Activated T-cell treated with anti-CD3 and anti-CD28 coated beads, Interleukin-2, amount 50 U/mL, for 72 hours (primary cell): ENCODE data around the gene ETS1. TPM values are rescaled to one million over a fixed set of nuclear protein-coding genes. Genes with fewer than 3 reads are reported as not detected.

Experiments used
- ATAC-seq, 2 donors: fragments of 150-1000 bp; cut with Tn5 transposase; replicated peaks in 1 of 2; 2 replicates each; pipeline ENCODE4 v1.10.0; 2021; ENCODE audit warnings: moderate library complexity in 2 of 2, mild to moderate bottlenecking in 1 of 2
- DNase-seq, 2 donors: peaks; one replicate each; pipeline ENCODE4 v3.0.0; 2021 to 2022; ENCODE audit warnings: mixed read lengths in 1 of 2
- H3K27ac Mint-ChIP-seq: one replicate; pipeline ENCODE4 v1.8.0; 2022; ENCODE audit warnings: mild to moderate bottlenecking, moderate library complexity, mixed read lengths
- H3K27me3 Mint-ChIP-seq: one replicate; pipeline ENCODE4 v1.8.0; 2022; ENCODE audit warnings: low read depth, mixed read lengths
- H3K36me3 Mint-ChIP-seq, 2 donors: one replicate each; pipeline ENCODE4 v1.8.0; 2022; ENCODE audit warnings: mixed read lengths in 2 of 2, mild to moderate bottlenecking in 1 of 2; ENCODE audit not compliant: insufficient read depth in 2 of 2
- H3K4me1 Mint-ChIP-seq: one replicate; pipeline ENCODE4 v1.8.0; 2022; ENCODE audit warnings: low read depth, mixed read lengths
- H3K4me3 Mint-ChIP-seq, 2 donors: one replicate each; pipeline ENCODE4 v1.8.0; 2022; ENCODE audit warnings: mild to moderate bottlenecking in 2 of 2, mixed read lengths in 2 of 2, moderate library complexity in 2 of 2
- H3K9me3 Mint-ChIP-seq, 2 donors: one replicate each; pipeline ENCODE4 v1.8.0; 2022; ENCODE audit warnings: mixed read lengths in 2 of 2
- total RNA-seq, 2 donors: library from RNA; stranded (reverse); gene quantifications; one replicate each; pipeline ENCODE4 v1.2.3, GENCODE V29; 2022

The ETS1 gene
- total RNA-seq, 2 donors from 2014 or later = 713 to 736 TPM

DNA sequence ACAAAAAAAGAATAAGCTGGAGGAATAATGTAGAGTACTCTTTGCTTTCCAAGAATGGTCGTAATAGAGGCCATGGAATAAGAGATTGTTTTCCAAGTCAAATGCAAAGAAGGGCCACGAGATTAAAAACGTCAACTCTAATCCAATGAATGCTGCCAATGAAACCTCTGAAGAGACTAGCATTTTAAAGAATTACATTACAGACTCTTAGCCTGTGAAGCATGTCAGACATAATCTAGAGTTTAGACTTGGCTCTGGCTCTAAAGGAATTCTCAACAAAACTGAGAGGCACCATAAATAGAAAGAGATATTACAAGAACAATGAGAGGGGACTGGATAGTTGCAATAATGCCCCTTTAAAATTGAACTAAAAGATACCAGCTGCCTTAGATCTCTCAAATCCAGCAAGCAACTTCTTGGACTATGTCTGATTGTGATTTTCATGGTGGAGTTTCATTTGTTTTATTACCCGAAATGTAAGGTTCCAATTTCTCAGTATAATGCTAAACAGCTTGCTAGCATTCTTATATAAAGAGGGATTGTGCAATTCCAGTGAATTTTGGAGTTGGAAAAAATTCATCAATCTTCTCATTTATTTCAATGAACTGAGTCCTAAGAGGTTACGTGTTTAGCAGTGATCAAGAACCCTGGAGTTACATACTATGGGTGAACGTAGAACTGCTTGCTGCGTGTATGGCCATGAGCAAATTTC lies 5.6 kb downstream of the ETS1 start:
- H3K27ac Mint-ChIP-seq = no peak overlapping the region

DNA sequence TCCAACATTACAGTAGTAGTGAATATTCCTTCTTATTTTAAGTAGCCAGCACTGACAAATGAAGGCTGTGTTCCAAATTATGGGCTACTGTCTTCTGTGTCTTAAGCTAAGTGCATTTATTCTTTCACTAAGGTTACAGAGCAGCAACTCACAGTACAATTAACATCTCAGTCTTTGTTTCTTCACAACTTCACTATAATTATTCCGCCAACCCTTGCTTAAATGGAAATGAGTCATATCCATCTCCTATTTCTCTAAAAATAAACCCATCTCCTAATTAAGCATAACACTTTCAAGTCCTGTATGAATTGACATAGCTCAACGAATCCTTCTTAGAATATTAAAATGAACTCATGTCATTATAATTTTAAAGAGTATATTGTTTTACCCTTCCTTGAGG lies 6.7 kb downstream of the ETS1 start:
- Mint-ChIP-seq H3K27ac (peak overlapping the region; percentile 96), H3K4me3 (peak overlapping the region; percentile 76 to 77)
- peak; percentile 49 to 61 for ATAC-seq

More for the DNA sequence above, 5.6 kb downstream of the ETS1 start:
- Mint-ChIP-seq H3K9me3 (no peaks in the 10 kb centered on the region), H3K4me1 (peaks cover 92% of the 10 kb centered on the region), H3K4me3 (no peak overlapping the region), H3K36me3 (no peaks in the 10 kb centered on the region), H3K27me3 (no peaks in the 10 kb centered on the region)
- ATAC-seq = no peak
- DNase-seq = no peak

DNA sequence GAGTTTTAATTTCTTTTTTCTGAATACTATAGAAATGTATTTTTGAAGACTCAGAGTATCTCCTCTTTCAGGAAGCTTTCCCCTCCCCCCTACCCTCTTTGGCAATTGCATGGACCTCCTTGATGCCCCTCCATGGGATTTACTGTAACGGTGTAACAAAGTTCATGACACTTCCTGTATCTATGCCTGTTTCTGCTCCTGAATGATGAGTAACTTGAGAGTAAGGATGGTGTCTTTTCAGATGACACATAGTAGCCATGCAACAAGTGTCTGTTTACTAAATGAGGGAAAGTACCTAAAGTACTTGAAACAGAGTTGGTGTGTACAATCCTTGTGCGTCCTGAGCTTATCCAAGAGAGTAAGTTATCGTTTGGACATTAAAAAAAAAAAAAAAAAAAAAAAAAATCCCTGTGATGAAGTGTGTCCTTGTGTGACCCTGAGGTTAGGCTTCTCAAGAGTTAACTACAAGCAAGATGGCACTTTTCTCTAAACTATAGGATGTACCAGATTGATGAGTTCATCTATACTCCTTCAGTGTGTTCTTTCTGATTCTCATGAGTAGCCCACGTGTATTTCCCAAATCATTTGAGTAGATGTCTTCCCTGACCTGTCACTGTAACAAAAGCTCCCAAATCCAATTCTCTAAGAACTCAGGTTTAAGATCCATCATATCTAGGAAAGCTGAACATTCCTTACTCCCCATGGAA lies 7.4 kb downstream of the ETS1 start:
- Mint-ChIP-seq H3K4me3 (peak overlapping the region; percentile 76 to 77), H3K9me3 (no peaks in the 10 kb centered on the region), H3K36me3 (no peaks in the 10 kb centered on the region), H3K4me1 (peaks cover 95% of the 10 kb centered on the region), H3K27me3 (no peaks in the 10 kb centered on the region), H3K27ac (peak overlapping the region; percentile 96)
- DNase-seq (peak in 1 of 2 donors; percentile 28), ATAC-seq (peak; percentile 93 to 94)

More for the DNA sequence above, 6.7 kb downstream of the ETS1 start:
- Mint-ChIP-seq H3K27me3 (no peaks in the 10 kb centered on the region), H3K36me3 (no peaks in the 10 kb centered on the region), H3K4me1 (peaks cover 95% of the 10 kb centered on the region), H3K9me3 (no peaks in the 10 kb centered on the region)
- no peak for DNase-seq

DNA sequence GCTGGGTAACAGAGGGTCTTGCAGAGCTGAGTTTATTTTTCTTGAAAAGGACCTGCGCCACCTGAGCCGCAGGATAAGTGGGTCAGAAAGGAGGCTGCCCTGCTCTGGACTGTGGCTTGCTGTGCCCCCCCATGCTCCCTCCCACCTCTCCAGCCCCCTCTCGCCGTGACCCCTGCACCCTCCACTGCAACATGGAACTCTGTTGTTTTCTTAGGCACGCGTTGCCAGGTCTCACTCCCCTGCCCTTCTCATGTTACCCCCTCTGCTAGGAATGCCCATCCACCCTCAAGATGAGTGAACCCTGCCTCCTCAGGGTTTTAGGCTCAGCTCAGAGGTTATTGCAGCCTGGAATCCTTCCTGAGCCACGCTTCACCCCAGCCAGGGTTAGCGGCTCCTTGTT lies 10.8 kb downstream of the ETS1 start:
- H3K4me3 Mint-ChIP-seq = no peak overlapping the region
- H3K9me3 Mint-ChIP-seq = no peaks in the 10 kb centered on the region
- H3K36me3 Mint-ChIP-seq = no peaks in the 10 kb centered on the region
- H3K4me1 Mint-ChIP-seq = peaks cover 72% of the 10 kb centered on the region
- ATAC-seq = no peak
- peaks cover 4% of the 10 kb centered on the region for H3K27me3 Mint-ChIP-seq
- no peak for DNase-seq
- no peak overlapping the region for H3K27ac Mint-ChIP-seq

DNA sequence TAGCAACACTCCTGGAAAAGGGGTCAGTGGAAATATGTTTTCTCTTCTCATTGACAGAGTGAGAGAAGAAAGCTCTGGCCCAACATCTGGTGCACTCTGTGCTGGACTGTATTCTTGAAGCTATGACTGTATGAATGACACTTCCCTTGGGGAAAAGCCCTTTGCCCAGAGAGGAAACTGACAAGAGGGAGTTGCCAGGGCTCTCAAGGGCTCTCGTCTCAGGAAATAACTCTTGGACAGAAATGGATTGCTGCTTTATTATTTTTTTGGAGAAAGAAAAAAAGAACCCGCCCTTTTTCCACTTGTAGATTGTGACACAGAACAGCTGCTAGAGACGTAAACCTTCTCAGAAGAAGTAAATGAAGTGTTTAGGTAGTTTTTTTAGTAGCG lies 11.4 kb downstream of the ETS1 start:
- no peak overlapping the region for H3K27ac Mint-ChIP-seq
- H3K4me3 Mint-ChIP-seq = no peak overlapping the region
- peaks cover 66% of the 10 kb centered on the region for H3K4me1 Mint-ChIP-seq
- peaks cover 4% of the 10 kb centered on the region for H3K27me3 Mint-ChIP-seq
- no peaks in the 10 kb centered on the region for H3K9me3 Mint-ChIP-seq
- ATAC-seq (no peak), DNase-seq (no peak)
- no peaks in the 10 kb centered on the region for H3K36me3 Mint-ChIP-seq

DNA sequence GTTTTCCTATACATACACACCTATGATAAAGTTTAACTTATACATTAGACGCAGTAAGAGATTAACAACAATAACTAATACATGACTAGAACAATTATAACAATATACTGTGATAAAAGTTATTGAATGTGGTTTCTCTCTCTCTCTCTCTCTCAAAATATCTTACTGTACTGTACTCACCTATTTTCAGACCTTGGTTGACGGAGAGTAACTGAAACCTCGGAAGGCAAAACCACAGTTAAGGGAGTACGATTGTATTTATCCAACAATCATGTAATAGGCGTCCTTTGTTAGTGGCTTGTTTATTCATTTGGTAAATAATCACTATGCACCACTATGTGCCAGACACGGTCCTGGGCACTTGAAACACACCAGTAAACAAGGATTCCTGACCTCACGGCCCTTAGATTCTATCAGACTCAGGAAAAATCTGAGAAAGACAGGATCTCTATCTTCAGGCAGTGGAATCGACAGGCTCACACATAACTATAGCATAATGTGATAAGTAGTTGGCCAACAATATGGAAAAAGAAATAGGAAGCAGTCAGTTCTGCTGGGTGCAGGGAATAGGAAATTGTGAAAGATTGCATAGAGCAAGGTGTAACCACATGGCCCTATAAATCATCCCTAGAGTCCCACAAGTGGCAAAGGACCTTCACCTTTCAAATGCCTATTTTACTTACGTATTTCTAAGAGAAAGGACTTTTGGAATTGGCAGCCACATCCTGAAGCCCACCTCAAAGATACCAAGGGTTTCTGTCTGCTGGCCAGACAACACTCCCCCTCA lies 12.0 kb downstream of the ETS1 start:
- ATAC-seq (no peak), DNase-seq (no peak)
- Mint-ChIP-seq H3K27ac (peak overlapping the region; percentile 2), H3K36me3 (no peaks in the 10 kb centered on the region), H3K4me3 (peak overlapping the region; percentile 14 to 20), H3K4me1 (peaks cover 60% of the 10 kb centered on the region), H3K9me3 (no peaks in the 10 kb centered on the region), H3K27me3 (peaks cover 4% of the 10 kb centered on the region)

DNA sequence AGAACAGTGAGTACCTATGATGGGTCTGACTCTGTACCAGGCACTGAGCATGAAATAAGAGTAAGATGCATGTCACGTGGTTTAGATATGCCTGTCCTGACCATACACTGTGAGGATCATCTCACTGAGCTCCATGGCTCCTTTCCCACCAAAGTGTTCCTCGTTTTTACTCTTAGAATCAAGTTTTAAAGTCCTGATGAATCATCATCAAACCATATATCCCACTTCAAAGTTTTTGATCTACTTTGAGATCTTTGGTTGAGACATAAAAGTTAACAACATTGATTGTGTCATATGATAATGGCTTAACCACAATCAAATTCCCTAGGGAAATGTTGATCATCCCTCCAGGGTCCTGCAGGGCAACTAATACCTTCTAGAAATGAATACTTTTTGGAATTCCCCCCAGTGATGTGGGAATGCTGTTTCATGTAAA lies 12.8 kb downstream of the ETS1 start:
- Mint-ChIP-seq H3K4me1 (peaks cover 55% of the 10 kb centered on the region), H3K27ac (peak overlapping the region; percentile 61), H3K27me3 (peaks cover 4% of the 10 kb centered on the region), H3K36me3 (no peaks in the 10 kb centered on the region), H3K9me3 (no peaks in the 10 kb centered on the region), H3K4me3 (peak overlapping the region; percentile 14 to 20)
- DNase-seq (no peak), ATAC-seq (peak; percentile 92 to 94)

DNA sequence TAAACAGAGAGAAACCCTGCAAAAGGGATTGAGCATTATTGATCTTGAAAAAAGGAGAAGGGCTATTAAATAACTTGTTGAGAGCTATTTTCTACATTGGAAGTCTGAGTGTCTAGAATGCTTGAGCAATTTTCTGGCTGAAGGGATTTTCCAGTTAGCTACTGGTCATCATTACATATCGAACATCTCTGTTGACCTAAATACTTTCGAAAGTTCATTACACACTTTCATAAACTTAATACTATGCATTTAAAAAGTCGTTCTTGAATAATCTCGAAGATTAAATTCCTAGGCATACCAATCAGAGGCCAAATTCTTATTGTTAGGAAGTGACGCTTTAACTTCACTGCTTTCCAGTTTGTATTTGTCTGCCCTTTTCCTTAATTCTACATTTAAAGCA lies 13.7 kb downstream of the ETS1 start:
- Mint-ChIP-seq H3K27me3 (peaks cover 4% of the 10 kb centered on the region), H3K27ac (no peak overlapping the region), H3K4me3 (no peak overlapping the region), H3K9me3 (no peaks in the 10 kb centered on the region), H3K36me3 (no peaks in the 10 kb centered on the region), H3K4me1 (peaks cover 55% of the 10 kb centered on the region)
- ATAC-seq = no peak
- DNase-seq = no peak

DNA sequence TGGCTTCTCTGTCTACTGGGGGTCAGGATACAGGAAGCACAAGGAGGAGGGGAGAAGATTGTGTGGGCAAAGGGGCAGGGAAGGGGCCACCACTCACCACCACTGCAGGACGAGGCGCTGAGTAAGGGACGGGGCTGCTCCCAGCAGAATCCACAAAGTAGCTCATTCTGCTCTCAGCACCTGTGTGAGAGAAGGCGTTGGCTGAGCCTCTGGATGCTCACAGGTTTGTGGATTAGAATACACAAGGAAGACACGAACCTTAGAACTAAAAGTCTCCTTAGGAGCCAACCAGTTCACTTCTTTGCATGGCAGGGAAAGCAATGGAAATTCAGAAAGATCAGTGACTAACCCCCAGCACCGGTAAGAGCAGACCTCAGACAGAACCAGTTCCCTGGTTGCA lies 14.4 kb downstream of the ETS1 start:
- Mint-ChIP-seq H3K4me3 (no peak overlapping the region), H3K27me3 (peaks cover 4% of the 10 kb centered on the region), H3K9me3 (no peaks in the 10 kb centered on the region), H3K36me3 (no peaks in the 10 kb centered on the region), H3K4me1 (peaks cover 60% of the 10 kb centered on the region), H3K27ac (no peak overlapping the region)
- ATAC-seq = no peak
- no peak for DNase-seq

DNA sequence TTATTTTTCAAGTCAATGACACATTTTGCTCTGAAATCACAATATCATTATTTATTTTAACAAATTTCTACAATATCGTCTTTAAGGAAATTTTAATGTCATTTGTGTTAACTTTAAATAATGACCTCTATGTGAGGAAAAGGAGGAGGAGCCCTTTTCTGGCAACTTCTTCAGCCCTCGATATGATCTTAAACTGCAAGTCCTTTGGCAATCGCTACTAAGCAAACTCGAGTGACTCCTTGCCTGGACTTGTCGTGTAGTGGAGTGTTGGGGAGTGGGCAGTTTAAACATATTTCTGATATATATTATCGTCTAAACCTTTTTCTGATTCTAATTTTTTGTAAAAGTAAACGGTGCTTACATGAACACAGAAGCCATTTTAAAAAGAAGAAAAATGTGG lies 16.7 kb downstream of the ETS1 start:
- H3K9me3 Mint-ChIP-seq = no peaks in the 10 kb centered on the region
- peaks cover 4% of the 10 kb centered on the region for H3K27me3 Mint-ChIP-seq
- ATAC-seq (no peak), DNase-seq (no peak)
- no peak overlapping the region for H3K27ac Mint-ChIP-seq
- H3K4me1 Mint-ChIP-seq = peaks cover 41% of the 10 kb centered on the region
- H3K4me3 Mint-ChIP-seq = no peak overlapping the region
- H3K36me3 Mint-ChIP-seq = no peaks in the 10 kb centered on the region

DNA sequence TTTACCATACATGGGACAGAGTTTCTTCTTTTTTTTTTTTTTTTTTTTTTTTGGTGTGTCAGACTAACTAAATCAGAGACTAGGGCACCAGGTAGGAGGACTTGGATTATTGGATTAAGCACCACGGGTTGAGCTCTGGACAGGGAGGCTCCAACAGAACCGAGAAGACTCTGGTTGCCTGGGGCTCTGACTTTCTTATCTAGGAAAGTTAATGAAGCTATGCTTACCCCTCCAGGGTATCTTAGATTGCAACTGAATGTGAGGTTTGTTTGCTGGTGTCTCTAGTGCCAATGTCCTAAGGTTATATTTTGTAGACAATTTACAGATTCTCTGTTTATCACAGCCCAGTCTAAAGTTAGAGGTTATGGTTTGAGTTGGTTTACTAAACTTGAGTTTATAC lies 18.1 kb downstream of the ETS1 start:
- no peak for ATAC-seq
- Mint-ChIP-seq H3K4me1 (peaks cover 28% of the 10 kb centered on the region), H3K36me3 (no peaks in the 10 kb centered on the region), H3K27ac (no peak overlapping the region), H3K4me3 (no peak overlapping the region), H3K9me3 (no peaks in the 10 kb centered on the region), H3K27me3 (peaks cover 4% of the 10 kb centered on the region)
- no peak for DNase-seq

DNA sequence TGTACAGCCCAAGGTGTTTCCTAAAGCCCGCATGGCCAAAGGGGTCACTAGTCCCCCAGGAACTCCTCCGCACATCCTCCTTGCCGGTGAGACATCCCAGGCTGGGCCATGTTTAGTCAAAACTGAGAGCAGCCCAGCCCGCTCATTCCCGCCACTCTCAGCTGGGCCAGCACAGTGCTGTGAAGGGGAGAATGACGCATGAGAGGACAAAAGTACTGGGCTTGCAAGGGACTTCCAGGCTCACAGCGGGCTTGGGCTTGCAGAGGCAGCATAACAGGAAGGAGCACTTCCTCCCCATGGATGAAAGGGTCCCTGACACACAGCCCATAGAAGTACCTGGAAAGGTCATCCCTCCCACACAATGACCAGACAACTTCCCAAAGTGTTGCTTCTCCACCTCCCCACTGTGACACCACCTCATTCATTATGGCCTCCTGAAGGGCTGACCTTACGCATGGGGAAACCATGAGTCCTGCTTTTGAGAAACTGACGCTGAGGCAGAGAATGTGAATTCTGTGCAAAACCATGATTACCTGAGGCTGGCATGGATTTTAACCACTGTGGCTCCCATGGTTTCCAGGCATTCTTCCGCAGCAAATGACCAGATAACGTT lies 19.1 kb downstream of the ETS1 start:
- peaks cover 23% of the 10 kb centered on the region for H3K4me1 Mint-ChIP-seq
- no peak overlapping the region for H3K4me3 Mint-ChIP-seq
- ATAC-seq (peak; percentile 51 to 77), DNase-seq (no peak)
- H3K27ac Mint-ChIP-seq = no peak overlapping the region
- H3K9me3 Mint-ChIP-seq = no peaks in the 10 kb centered on the region
- H3K27me3 Mint-ChIP-seq = peaks cover 3% of the 10 kb centered on the region
- no peaks in the 10 kb centered on the region for H3K36me3 Mint-ChIP-seq

DNA sequence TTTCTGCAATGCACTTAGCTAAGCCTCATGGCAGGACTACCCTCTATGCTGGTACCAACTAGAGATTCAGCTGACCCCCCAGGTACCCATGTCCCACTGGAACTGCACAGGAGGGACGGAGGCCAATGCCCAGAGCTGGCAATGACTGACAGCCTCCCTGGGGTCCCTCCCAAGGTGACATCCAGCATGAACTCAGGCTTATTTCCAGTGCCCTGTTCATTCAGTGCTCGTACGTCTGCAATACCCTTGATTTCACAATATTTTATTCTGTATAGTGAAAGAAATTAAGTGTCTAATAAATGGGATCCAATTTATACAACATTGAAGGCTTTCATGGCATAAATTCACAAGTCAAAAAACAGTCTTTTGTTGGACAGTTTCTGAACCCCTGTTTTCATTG lies 20.2 kb downstream of the ETS1 start:
- Mint-ChIP-seq H3K4me3 (no peak overlapping the region), H3K36me3 (no peaks in the 10 kb centered on the region), H3K27me3 (no peaks in the 10 kb centered on the region), H3K9me3 (no peaks in the 10 kb centered on the region), H3K4me1 (peaks cover 23% of the 10 kb centered on the region), H3K27ac (no peak overlapping the region)
- no peak for DNase-seq
- no peak for ATAC-seq
